PC-3 (cell line): Measurements from ENCODE around the gene GHRH.

Experiments used
- EZH2phosphoT487 ChIP-seq: fragments of 300-600 bp; sonication (generic); IDR thresholded peaks from 2 replicates; pipeline ENCODE4 v1.6.1; 2018; ENCODE audit warnings: mild to moderate bottlenecking, antibody characterized with exemption, low read length, borderline replicate concordance
- TF ChIP-seq, protein P1 (sequence below): fragments of 300-600 bp; sonication (generic); conservative IDR thresholded peaks from 2 replicates; pipeline ENCODE4 v1.5.1; 2017; ENCODE audit warnings: antibody characterized with exemption, low read depth, mild to moderate bottlenecking, low read length

DNA sequence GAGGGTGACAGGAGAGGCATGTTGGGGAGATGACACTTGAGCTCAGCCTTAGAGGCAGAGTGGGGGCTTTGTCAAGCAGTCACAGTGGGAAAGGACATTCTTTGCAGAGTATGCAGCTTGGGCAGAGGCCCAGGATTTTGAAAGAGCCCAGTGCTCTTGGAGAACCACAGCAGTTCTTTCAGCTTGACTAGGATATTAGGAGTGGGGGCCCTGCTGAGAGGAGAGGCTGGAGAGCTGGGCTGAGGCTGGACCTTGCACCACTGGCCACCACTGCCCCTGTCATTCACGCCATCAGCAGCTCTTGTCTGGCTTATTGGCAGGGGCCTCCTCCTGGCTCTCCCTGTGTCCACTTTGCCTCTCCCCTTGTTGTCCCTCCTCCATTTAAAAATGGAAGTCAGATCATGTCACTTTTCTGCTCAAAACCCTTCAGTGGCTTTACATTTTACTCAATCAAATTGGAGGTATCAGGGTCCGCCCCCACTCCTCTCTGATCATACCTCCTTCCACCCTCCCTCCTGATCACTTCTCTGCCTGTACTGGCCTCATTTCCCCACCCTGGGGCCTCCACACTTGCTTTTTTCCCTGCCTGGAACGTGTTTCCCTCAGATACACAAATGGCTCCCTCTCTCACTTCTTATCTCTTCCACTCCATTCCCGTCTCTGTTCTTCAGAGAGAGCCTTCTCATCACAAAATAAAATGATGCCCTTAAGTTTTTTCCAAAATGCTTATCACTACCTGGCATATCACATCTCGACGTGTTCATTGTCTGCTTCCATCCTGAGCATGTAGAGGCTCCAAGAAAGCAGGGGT is 38.3 kb upstream of the GHRH start:
- TF ChIP-seq, protein P1, sequence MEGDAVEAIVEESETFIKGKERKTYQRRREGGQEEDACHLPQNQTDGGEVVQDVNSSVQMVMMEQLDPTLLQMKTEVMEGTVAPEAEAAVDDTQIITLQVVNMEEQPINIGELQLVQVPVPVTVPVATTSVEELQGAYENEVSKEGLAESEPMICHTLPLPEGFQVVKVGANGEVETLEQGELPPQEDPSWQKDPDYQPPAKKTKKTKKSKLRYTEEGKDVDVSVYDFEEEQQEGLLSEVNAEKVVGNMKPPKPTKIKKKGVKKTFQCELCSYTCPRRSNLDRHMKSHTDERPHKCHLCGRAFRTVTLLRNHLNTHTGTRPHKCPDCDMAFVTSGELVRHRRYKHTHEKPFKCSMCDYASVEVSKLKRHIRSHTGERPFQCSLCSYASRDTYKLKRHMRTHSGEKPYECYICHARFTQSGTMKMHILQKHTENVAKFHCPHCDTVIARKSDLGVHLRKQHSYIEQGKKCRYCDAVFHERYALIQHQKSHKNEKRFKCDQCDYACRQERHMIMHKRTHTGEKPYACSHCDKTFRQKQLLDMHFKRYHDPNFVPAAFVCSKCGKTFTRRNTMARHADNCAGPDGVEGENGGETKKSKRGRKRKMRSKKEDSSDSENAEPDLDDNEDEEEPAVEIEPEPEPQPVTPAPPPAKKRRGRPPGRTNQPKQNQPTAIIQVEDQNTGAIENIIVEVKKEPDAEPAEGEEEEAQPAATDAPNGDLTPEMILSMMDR = no peak
- TF ChIP-seq EZH2phosphoT487 = no peak
